SH-SY5Y (cell line): Measurements from ENCODE around the gene RAD51B.

Experiments
- GATA2 ChIP-seq: IDR thresholded peaks from 2 replicates; pipeline ENCODE4 v1.6.1; 2011; ENCODE audit warnings: mild to moderate bottlenecking, low read depth, low read length
- GATA3 ChIP-seq: IDR thresholded peaks from 2 replicates; pipeline ENCODE4 v1.6.1; 2011; ENCODE audit warnings: low read depth, mild to moderate bottlenecking, low read length, moderate library complexity

DNA sequence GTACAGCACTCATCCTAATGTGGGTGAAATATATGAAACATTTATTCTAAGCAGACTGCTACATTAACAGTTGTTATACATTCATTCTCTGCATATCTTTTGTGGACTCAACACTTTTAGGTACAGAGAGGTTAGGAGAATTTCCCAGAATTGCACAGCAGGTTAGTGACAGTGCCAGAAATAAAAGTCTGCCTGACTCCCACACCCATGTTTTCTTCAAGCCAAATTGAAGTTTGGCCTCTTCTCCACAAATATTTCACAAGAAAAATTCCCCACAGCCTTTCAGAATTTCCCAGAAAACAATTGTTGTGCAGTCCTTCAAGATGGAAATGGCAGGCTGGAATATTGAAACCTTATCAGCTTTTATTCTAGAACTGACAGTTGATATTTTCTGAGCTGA, 464.8 kb downstream of the RAD51B start:
- no peak for TF ChIP-seq GATA2
- TF ChIP-seq GATA3: no peak
